Caco-2 (cell line): ENCODE measurements around the gene ZNF771. TPM values are rescaled to one million over a fixed set of nuclear protein-coding genes. Genes with fewer than 3 reads are reported as not detected.

Experiments
- BruUV-seq: library from RNA; stranded (reverse); fragments of 400-500 nt; replicated peaks from 2 replicates; lab custom pipeline; 2021; lab: Mats Ljungman, UMichigan
- CTCF ChIA-PET: fragments of 300-600 bp; sonication (Branson Sonifier 250); formaldehyde crosslinking; loops from one replicate; lab custom pipeline; 2022; ENCODE audit warnings: antibody characterized with exemption; lab: Charles Lee
- POLR2A ChIA-PET: fragments of 300-600 bp; sonication (Branson Sonifier 250); formaldehyde crosslinking; loops from one replicate; lab custom pipeline; 2022; ENCODE audit warnings: antibody characterized with exemption; lab: Charles Lee
- DNase-seq, 2 experiments: peaks; one replicate each; pipeline versions ENCODE4 v3.0.0 to v3.0.0-alpha.2; 2020 to 2022
- H3K27me3 ChIP-seq: replicated peaks from 2 replicates; pipeline ENCODE4 v1.6.0; 2011; ENCODE audit warnings: low read length; ENCODE audit not compliant: control insufficient read depth, insufficient read depth
- H3K36me3 ChIP-seq: 2 replicates; pipeline ENCODE4 v1.5.1; 2011; ENCODE audit warnings: low read length; ENCODE audit not compliant: control insufficient read depth, insufficient read depth
- H3K4me1 ChIP-seq: fragments of 250-450 bp; sonication (Bioruptor Pico); 2 replicates; pipeline ENCODE4 v1.5.1; 2020; ENCODE audit warnings: mild to moderate bottlenecking
- H3K4me3 ChIP-seq: 2 replicates; pipeline ENCODE4 v1.5.1; 2011; ENCODE audit warnings: low read depth, mild to moderate bottlenecking, control low read depth, low read length
- H3K9me3 ChIP-seq: fragments of 250-450 bp; sonication (Bioruptor Pico); 2 replicates; pipeline ENCODE4 v1.5.1; 2020; ENCODE audit warnings: mild to moderate bottlenecking, moderate library complexity
- H3K27ac Mint-ChIP-seq: one replicate; pipeline ENCODE4 v1.8.0; 2022; ENCODE audit warnings: mixed read lengths; ENCODE audit not compliant: unreplicated experiment
- H3K27me3 Mint-ChIP-seq: one replicate; pipeline ENCODE4 v1.8.0; 2022; ENCODE audit warnings: mixed read lengths; ENCODE audit not compliant: insufficient read depth, unreplicated experiment
- H3K36me3 Mint-ChIP-seq: one replicate; pipeline ENCODE4 v1.8.0; 2022; ENCODE audit warnings: mild to moderate bottlenecking, mixed read lengths; ENCODE audit not compliant: insufficient read depth, unreplicated experiment
- H3K4me1 Mint-ChIP-seq: one replicate; pipeline ENCODE4 v1.8.0; 2022; ENCODE audit warnings: low read depth, mixed read lengths; ENCODE audit not compliant: unreplicated experiment
- H3K4me3 Mint-ChIP-seq: one replicate; pipeline ENCODE4 v1.8.0; 2022; ENCODE audit warnings: mild to moderate bottlenecking, moderate library complexity, mixed read lengths; ENCODE audit not compliant: unreplicated experiment
- H3K9me3 Mint-ChIP-seq: one replicate; pipeline ENCODE4 v1.8.0; 2022; ENCODE audit warnings: mixed read lengths; ENCODE audit not compliant: unreplicated experiment
- intact Hi-C: fragments of 100-400 bp; cut with micrococcal nuclease; formaldehyde crosslinking; loops from one replicate; pipeline ENCODE4 v1.10.0; 2022; ENCODE audit not compliant: unreplicated experiment
- total RNA-seq: library from RNA; stranded (reverse); gene quantifications from 2 replicates; pipeline ENCODE4 v1.2.3, GENCODE V29; 2022
- TF ChIP-seq, protein P1 (sequence below), 2 experiments: fragments of 200-600 bp in 1 of 2; IDR thresholded peaks; 1 replicate in 1 of 2; 2 replicates in 1 of 2; pipeline versions ENCODE4 v1.5.1 to v1.8.0; 2011 to 2022; ENCODE audit warnings: antibody characterized with exemption in 1 of 2, control low read depth in 1 of 2, inconsistent platforms in 1 of 2, low read depth in 1 of 2, low read length in 1 of 2, mild to moderate bottlenecking in 1 of 2, moderate library complexity in 1 of 2; ENCODE audit not compliant: insufficient read depth in 1 of 2, severe bottlenecking in 1 of 2, unreplicated experiment in 1 of 2

ZNF771 gene
- total RNA-seq, 1 experiment from 2014 or later: 5.8 TPM

DNA sequence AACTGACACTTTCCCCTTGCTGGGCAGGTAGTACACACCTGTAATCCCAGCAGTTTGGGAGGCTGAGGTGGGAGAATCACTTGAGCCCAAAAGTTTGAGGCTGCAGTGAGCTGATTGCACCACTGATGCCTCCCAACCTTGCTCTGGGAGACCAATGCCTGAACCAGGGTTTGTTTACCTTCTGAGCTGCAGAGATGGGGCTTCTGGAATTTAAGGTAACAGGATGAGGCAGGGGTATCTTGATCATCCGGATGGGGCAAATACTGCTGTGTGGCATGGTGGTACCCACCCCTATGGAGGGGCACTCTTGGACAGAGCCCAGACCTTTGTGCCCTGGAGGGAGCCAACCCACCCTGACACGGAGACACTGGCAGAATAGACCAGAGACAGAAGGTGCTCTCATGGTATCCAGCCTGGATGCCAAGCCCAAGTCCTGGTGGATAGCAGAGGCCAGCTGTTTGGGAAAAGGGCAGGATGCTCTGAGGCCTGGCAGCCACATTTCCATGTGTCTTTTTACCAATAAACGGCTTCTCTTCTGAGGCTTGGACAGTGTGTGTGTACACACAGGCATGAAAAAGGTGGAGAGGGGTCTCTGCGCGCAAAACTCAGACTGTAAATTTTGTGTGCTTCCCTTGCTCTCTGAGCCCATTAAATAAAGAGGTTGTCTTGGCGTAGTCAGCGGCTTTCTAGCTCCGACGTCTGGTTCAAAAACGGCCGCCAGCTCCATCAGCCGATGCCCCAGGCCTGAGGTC, 7.8 kb upstream of the ZNF771 start:
- peak overlapping the region; percentile 38 for H3K4me3 ChIP-seq
- TF ChIP-seq, protein P1, sequence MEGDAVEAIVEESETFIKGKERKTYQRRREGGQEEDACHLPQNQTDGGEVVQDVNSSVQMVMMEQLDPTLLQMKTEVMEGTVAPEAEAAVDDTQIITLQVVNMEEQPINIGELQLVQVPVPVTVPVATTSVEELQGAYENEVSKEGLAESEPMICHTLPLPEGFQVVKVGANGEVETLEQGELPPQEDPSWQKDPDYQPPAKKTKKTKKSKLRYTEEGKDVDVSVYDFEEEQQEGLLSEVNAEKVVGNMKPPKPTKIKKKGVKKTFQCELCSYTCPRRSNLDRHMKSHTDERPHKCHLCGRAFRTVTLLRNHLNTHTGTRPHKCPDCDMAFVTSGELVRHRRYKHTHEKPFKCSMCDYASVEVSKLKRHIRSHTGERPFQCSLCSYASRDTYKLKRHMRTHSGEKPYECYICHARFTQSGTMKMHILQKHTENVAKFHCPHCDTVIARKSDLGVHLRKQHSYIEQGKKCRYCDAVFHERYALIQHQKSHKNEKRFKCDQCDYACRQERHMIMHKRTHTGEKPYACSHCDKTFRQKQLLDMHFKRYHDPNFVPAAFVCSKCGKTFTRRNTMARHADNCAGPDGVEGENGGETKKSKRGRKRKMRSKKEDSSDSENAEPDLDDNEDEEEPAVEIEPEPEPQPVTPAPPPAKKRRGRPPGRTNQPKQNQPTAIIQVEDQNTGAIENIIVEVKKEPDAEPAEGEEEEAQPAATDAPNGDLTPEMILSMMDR (IDR thresholded peaks at IDR 0.05; ENCODE audit: insufficient read depth in 1 of 2, low read depth in 1 of 2, low read length in 1 of 2, severe bottlenecking in 1 of 2, unreplicated experiment in 1 of 2): no peak
- no peaks in the 10 kb centered on the region for H3K36me3 ChIP-seq
- no peaks in the 10 kb centered on the region for H3K9me3 ChIP-seq
- ChIA-PET CTCF (no interaction called here), POLR2A (no interaction called here)
- H3K27me3 ChIP-seq: no peaks in the 10 kb centered on the region
- H3K4me3 Mint-ChIP-seq: peak overlapping the region; percentile 60
- peaks cover 18% of the 10 kb centered on the region for H3K4me1 ChIP-seq
- H3K36me3 Mint-ChIP-seq: peaks cover 14% of the 10 kb centered on the region
- no peak for DNase-seq
- H3K27me3 Mint-ChIP-seq: no peaks in the 10 kb centered on the region
- H3K4me1 Mint-ChIP-seq: peaks cover 29% of the 10 kb centered on the region
- no peaks in the 10 kb centered on the region for H3K9me3 Mint-ChIP-seq
- peak overlapping the region; percentile 69 for H3K27ac Mint-ChIP-seq
- intact Hi-C loops: loop anchor here (10.0 kb wide), 1 partner anchor 335 kb away; the partner anchor contains the start of gene ALDOA
- no TSS peak for BruUV-seq

DNA sequence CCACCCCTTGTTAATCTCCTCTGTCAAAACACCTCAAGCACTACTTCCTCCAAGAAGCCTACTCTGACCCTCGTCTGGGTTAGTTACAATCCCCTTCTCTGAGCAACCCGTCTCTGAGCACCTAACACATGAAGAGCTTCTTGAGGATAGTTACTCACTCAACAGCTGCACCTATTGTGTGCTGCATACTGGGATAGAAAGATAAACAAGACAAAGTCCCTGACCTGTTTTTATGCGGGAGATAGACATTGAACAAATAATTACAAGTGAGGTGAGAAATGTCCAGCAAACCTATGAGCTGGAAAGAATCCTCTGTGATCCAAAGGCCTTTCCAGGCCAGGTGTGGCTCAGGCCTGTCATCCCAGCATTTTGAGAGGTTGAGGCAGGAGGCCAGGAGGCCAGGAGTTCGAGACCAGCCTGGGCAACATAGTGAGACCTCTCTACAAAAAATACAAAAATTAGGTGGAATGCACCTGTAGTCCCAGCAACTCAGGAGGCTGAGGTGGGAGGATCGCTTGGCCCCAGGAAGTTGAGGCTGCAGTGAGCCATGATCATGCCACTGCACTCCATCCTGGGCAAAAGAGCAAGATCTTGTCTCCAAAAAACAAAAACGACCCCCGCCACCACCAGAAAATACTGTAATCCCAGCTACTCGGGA, 5.5 kb upstream of the ZNF771 start:
- Mint-ChIP-seq H3K27ac (peak overlapping the region; percentile 69), H3K36me3 (peaks cover 14% of the 10 kb centered on the region), H3K27me3 (no peaks in the 10 kb centered on the region), H3K4me1 (peaks cover 18% of the 10 kb centered on the region), H3K9me3 (no peaks in the 10 kb centered on the region), H3K4me3 (peak overlapping the region; percentile 60)
- Histone ChIP-seq H3K27me3 (no peaks in the 10 kb centered on the region), H3K36me3 (no peaks in the 10 kb centered on the region), H3K4me3 (no peak overlapping the region), H3K9me3 (no peaks in the 10 kb centered on the region), H3K4me1 (peaks cover 18% of the 10 kb centered on the region)
- ChIA-PET POLR2A (interaction anchor here (0.8 to 1.5 kb wide), 4 partner anchors 16 to 31 kb away, joined by 3 to 4 read pairs (median 3); no protein-coding TSS in a partner anchor), CTCF (interaction anchor here (0.6 to 1.2 kb wide), 5 partner anchors 16 to 210 kb away, joined by 3 to 5 read pairs (median 3); partner anchors contain the start of gene DCTPP1)
- TF ChIP-seq, protein P1 (IDR thresholded peaks at IDR 0.05; ENCODE audit: insufficient read depth in 1 of 2, low read depth in 1 of 2, low read length in 1 of 2, severe bottlenecking in 1 of 2, unreplicated experiment in 1 of 2): no peak
- BruUV-seq: no TSS peak
- DNase-seq: peak; percentile 38 to 39
- intact Hi-C loops: loop anchor here (10.0 kb wide), 1 partner anchor 337 kb away; the partner anchor contains the start of gene ALDOA

- intact Hi-C loops: loop anchor here (5.0 to 10.0 kb wide), 2 partner anchors 49 to 342 kb away; partner anchors contain the start of genes ALDOA and CD2BP2
- H3K4me1 Mint-ChIP-seq: peaks cover 9% of the 10 kb centered on the region
- CTCF ChIA-PET: interaction anchor here (1.0 to 2.3 kb wide), 4 partner anchors 9 to 36 kb away, joined by 3 to 14 read pairs (median 8); partner anchors contain the start of genes DCTPP1, TBC1D10B and ZNF48
These were observed 658 bp upstream of the ZNF771 start for GRCh38 chr16:30406795-30407101.

More at GRCh38 chr16:30406795-30407101, 658 bp upstream of the ZNF771 start:
- peak overlapping the region; percentile 87 for H3K4me3 Mint-ChIP-seq
- POLR2A ChIA-PET: interaction anchor here (1.0 to 2.3 kb wide), 4 partner anchors 11 to 36 kb away, joined by 4 to 15 read pairs (median 9); partner anchors contain the start of genes DCTPP1, TBC1D10B and ZNF48
- Histone ChIP-seq H3K27me3 (no peaks in the 10 kb centered on the region), H3K4me1 (peaks cover 20% of the 10 kb centered on the region), H3K9me3 (no peaks in the 10 kb centered on the region), H3K4me3 (peak overlapping the region; percentile 87), H3K36me3 (no peaks in the 10 kb centered on the region; the same call in 1 of the 2 replicates)
- H3K27me3 Mint-ChIP-seq: no peaks in the 10 kb centered on the region
- TF ChIP-seq, protein P1 (IDR thresholded peaks at IDR 0.05; ENCODE audit: insufficient read depth in 1 of 2, low read depth in 1 of 2, low read length in 1 of 2, severe bottlenecking in 1 of 2, unreplicated experiment in 1 of 2): no peak
- H3K9me3 Mint-ChIP-seq: no peaks in the 10 kb centered on the region
- H3K27ac Mint-ChIP-seq: peak overlapping the region; percentile 94
- peaks cover 7% of the 10 kb centered on the region for H3K36me3 Mint-ChIP-seq
- DNase-seq: no peak
- BruUV-seq: TSS peak; percentile 95
